Measurements from ENCODE around the gene CHST8.

DNA sequence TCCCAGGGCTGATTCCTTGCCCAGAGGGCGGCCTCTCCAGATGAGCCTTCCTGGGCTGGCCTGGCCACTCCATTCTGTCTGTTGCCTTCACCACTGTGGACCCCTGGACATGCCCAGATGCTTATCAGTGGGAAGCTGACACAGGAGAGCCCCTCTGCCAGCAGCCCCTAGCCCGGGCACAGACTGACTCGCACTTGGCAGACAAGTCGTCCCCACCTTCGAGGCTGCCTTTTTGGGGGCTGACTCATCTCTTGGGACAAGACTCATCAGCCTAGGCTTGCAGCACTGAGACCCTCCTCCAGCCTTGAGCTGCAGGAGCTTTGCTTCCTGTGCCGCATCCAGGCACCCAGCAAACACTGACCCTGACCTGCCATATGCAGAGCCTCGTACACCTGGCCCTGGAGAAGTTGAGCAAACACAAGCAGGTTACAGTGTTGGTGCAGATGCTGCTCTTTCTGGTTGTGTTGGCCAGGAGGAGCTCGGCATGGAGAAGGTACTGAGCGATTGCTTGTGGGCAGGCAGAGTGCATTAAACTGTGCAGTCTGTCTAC is 8.1 kb downstream of the CHST8 start:
- TF ChIP-seq JUN (IDR thresholded peaks at IDR 0.05) (no peak), POLR2A (IDR thresholded peaks at IDR 0.05; ENCODE audit: low read length) (no peak), RNF2 (IDR thresholded peaks at IDR 0.05; ENCODE audit: borderline replicate concordance, low read depth) (no peak), FOSL2 (IDR thresholded peaks at IDR 0.05) (no peak), FOSL2 (CRISPR knock-in tag; IDR thresholded peaks at IDR 0.05) (no peak), HDAC2 (IDR thresholded peaks at IDR 0.05) (no peak), KDM5A (IDR thresholded peaks at IDR 0.05) (no peak), ZC3H11A (IDR thresholded peaks at IDR 0.05) (no peak), KDM1A (IDR thresholded peaks at IDR 0.05; ENCODE audit: low read depth) (no peak), MAFK (IDR thresholded peaks at IDR 0.05; ENCODE audit: partially characterized antibody) (no peak), BHLHE40 (IDR thresholded peaks at IDR 0.05; ENCODE audit: low read depth, low read length) (no peak), NFE2L2 (conservative IDR thresholded peaks at IDR 0.05; ENCODE audit: low read length) (no peak)
- TF ChIP-seq, protein P1, sequence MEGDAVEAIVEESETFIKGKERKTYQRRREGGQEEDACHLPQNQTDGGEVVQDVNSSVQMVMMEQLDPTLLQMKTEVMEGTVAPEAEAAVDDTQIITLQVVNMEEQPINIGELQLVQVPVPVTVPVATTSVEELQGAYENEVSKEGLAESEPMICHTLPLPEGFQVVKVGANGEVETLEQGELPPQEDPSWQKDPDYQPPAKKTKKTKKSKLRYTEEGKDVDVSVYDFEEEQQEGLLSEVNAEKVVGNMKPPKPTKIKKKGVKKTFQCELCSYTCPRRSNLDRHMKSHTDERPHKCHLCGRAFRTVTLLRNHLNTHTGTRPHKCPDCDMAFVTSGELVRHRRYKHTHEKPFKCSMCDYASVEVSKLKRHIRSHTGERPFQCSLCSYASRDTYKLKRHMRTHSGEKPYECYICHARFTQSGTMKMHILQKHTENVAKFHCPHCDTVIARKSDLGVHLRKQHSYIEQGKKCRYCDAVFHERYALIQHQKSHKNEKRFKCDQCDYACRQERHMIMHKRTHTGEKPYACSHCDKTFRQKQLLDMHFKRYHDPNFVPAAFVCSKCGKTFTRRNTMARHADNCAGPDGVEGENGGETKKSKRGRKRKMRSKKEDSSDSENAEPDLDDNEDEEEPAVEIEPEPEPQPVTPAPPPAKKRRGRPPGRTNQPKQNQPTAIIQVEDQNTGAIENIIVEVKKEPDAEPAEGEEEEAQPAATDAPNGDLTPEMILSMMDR (IDR thresholded peaks at IDR 0.05), result no peak
- TF ChIP-seq, protein P2, sequence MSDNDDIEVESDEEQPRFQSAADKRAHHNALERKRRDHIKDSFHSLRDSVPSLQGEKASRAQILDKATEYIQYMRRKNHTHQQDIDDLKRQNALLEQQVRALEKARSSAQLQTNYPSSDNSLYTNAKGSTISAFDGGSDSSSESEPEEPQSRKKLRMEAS (IDR thresholded peaks at IDR 0.05), result no peak
- TF ChIP-seq, protein P3, sequence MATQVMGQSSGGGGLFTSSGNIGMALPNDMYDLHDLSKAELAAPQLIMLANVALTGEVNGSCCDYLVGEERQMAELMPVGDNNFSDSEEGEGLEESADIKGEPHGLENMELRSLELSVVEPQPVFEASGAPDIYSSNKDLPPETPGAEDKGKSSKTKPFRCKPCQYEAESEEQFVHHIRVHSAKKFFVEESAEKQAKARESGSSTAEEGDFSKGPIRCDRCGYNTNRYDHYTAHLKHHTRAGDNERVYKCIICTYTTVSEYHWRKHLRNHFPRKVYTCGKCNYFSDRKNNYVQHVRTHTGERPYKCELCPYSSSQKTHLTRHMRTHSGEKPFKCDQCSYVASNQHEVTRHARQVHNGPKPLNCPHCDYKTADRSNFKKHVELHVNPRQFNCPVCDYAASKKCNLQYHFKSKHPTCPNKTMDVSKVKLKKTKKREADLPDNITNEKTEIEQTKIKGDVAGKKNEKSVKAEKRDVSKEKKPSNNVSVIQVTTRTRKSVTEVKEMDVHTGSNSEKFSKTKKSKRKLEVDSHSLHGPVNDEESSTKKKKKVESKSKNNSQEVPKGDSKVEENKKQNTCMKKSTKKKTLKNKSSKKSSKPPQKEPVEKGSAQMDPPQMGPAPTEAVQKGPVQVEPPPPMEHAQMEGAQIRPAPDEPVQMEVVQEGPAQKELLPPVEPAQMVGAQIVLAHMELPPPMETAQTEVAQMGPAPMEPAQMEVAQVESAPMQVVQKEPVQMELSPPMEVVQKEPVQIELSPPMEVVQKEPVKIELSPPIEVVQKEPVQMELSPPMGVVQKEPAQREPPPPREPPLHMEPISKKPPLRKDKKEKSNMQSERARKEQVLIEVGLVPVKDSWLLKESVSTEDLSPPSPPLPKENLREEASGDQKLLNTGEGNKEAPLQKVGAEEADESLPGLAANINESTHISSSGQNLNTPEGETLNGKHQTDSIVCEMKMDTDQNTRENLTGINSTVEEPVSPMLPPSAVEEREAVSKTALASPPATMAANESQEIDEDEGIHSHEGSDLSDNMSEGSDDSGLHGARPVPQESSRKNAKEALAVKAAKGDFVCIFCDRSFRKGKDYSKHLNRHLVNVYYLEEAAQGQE (IDR thresholded peaks at IDR 0.05), result no peak
